ENCODE data around the gene GPNMB. TPM values are rescaled to one million over a fixed set of nuclear protein-coding genes. Genes with fewer than 3 reads are reported as not detected.

GPNMB gene
- total and polyA plus RNA-seq, 10 of the 15 experiments (the other 5 are each of a cell fraction or from before 2014, with no cell fraction given): 5.9 to 22.3 (median 10.0) TPM

DNA sequence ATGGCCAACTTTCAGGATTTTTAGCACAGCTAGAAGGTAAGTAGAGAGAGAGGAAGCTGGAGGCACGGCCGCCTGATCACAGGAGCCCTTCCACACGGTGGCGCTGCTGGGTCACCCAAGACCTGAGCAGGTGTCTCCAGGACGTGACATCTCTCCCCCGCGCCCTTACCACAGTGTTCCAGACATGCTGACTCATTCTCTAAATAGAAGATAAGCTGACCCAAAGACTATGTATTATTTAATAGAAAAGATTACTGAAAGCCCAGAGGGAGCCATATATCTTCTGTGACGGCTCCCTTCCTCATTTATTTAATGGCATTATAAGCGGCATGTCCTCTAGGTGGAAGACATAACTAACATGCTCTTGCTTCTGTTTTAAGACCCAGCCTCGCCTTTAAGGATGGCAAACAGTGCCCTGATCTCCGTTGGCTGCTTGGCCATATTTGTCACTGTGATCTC lies 26.6 kb downstream of the GPNMB start (continued):
- TF ChIP-seq, protein P1, sequence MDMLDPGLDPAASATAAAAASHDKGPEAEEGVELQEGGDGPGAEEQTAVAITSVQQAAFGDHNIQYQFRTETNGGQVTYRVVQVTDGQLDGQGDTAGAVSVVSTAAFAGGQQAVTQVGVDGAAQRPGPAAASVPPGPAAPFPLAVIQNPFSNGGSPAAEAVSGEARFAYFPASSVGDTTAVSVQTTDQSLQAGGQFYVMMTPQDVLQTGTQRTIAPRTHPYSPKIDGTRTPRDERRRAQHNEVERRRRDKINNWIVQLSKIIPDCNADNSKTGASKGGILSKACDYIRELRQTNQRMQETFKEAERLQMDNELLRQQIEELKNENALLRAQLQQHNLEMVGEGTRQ (IDR thresholded peaks at IDR 0.05; ENCODE audit: borderline replicate concordance, low read depth, low read length): no peak; the same call in 1 of the 2 replicates
- no peak for TF ChIP-seq PAX8 (IDR thresholded peaks at IDR 0.05)
- no peak; the same call in 1 of the 2 replicates for TF ChIP-seq JUND (IDR thresholded peaks at IDR 0.05; ENCODE audit: low read depth, low read length)
- no peak for TF ChIP-seq SIN3A (IDR thresholded peaks at IDR 0.05; ENCODE audit: low read depth, low read length)
- no peak for TF ChIP-seq HDGF (IDR thresholded peaks at IDR 0.05)
- TF ChIP-seq ATF7 (IDR thresholded peaks at IDR 0.05; ENCODE audit: low read depth): peak; percentile 52; the same call in 1 of the 2 replicates
- no peak for TF ChIP-seq RB1 (IDR thresholded peaks at IDR 0.05; ENCODE audit: borderline replicate concordance)
- TF ChIP-seq ESRRA (IDR thresholded peaks at IDR 0.05; ENCODE audit: low read length): no peak
- TF ChIP-seq ZNF622 (IDR thresholded peaks at IDR 0.05): no peak
- no peak for TF ChIP-seq LARP7 (IDR thresholded peaks at IDR 0.05)
- TF ChIP-seq SPI1 (IDR thresholded peaks at IDR 0.05; ENCODE audit: borderline replicate concordance, insufficient read depth, low read depth, low read length): peak; percentile 61
- peak; percentile 93 for TF ChIP-seq TCF3 (IDR thresholded peaks at IDR 0.05; ENCODE audit: borderline replicate concordance, insufficient read depth, low read depth, low read length)
- TF ChIP-seq KLF5 (IDR thresholded peaks at IDR 0.05; ENCODE audit: partially characterized antibody): no peak
- TF ChIP-seq, protein P2, sequence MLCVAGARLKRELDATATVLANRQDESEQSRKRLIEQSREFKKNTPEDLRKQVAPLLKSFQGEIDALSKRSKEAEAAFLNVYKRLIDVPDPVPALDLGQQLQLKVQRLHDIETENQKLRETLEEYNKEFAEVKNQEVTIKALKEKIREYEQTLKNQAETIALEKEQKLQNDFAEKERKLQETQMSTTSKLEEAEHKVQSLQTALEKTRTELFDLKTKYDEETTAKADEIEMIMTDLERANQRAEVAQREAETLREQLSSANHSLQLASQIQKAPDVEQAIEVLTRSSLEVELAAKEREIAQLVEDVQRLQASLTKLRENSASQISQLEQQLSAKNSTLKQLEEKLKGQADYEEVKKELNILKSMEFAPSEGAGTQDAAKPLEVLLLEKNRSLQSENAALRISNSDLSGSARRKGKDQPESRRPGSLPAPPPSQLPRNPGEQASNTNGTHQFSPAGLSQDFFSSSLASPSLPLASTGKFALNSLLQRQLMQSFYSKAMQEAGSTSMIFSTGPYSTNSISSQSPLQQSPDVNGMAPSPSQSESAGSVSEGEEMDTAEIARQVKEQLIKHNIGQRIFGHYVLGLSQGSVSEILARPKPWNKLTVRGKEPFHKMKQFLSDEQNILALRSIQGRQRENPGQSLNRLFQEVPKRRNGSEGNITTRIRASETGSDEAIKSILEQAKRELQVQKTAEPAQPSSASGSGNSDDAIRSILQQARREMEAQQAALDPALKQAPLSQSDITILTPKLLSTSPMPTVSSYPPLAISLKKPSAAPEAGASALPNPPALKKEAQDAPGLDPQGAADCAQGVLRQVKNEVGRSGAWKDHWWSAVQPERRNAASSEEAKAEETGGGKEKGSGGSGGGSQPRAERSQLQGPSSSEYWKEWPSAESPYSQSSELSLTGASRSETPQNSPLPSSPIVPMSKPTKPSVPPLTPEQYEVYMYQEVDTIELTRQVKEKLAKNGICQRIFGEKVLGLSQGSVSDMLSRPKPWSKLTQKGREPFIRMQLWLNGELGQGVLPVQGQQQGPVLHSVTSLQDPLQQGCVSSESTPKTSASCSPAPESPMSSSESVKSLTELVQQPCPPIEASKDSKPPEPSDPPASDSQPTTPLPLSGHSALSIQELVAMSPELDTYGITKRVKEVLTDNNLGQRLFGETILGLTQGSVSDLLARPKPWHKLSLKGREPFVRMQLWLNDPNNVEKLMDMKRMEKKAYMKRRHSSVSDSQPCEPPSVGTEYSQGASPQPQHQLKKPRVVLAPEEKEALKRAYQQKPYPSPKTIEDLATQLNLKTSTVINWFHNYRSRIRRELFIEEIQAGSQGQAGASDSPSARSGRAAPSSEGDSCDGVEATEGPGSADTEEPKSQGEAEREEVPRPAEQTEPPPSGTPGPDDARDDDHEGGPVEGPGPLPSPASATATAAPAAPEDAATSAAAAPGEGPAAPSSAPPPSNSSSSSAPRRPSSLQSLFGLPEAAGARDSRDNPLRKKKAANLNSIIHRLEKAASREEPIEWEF (IDR thresholded peaks at IDR 0.05; ENCODE audit: insufficient replicate concordance, low read depth, low read length): no peak
- TF ChIP-seq TARDBP (IDR thresholded peaks at IDR 0.05; ENCODE audit: borderline replicate concordance): peak; percentile 37; the same call in 1 of the 2 replicates
- TF ChIP-seq, protein P3, sequence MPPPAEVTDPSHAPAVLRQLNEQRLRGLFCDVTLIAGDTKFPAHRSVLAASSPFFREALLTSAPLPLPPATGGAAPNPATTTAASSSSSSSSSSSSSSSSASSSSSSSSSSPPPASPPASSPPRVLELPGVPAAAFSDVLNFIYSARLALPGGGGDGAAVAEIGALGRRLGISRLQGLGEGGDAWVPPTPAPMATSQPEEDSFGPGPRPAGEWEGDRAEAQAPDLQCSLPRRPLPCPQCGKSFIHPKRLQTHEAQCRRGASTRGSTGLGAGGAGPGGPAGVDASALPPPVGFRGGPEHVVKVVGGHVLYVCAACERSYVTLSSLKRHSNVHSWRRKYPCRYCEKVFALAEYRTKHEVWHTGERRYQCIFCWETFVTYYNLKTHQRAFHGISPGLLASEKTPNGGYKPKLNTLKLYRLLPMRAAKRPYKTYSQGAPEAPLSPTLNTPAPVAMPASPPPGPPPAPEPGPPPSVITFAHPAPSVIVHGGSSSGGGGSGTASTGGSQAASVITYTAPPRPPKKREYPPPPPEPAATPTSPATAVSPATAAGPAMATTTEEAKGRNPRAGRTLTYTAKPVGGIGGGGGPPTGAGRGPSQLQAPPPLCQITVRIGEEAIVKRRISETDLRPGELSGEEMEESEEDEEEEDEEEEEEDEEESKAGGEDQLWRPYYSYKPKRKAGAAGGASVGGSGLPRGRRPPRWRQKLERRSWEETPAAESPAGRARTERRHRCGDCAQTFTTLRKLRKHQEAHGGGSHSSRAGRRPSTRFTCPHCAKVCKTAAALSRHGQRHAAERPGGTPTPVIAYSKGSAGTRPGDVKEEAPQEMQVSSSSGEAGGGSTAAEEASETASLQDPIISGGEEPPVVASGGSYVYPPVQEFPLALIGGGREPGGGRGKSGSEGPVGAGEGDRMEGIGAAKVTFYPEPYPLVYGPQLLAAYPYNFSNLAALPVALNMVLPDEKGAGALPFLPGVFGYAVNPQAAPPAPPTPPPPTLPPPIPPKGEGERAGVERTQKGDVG (CRISPR knock-in tag; IDR thresholded peaks at IDR 0.05): no peak
- TF ChIP-seq, protein P4, sequence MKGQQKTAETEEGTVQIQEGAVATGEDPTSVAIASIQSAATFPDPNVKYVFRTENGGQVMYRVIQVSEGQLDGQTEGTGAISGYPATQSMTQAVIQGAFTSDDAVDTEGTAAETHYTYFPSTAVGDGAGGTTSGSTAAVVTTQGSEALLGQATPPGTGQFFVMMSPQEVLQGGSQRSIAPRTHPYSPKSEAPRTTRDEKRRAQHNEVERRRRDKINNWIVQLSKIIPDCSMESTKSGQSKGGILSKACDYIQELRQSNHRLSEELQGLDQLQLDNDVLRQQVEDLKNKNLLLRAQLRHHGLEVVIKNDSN (IDR thresholded peaks at IDR 0.05; ENCODE audit: borderline replicate concordance, extremely low read length, insufficient read depth, low read depth, low read length): no peak
- no peak for TF ChIP-seq EED (IDR thresholded peaks at IDR 0.05; ENCODE audit: low read depth)
- TF ChIP-seq, protein P5, sequence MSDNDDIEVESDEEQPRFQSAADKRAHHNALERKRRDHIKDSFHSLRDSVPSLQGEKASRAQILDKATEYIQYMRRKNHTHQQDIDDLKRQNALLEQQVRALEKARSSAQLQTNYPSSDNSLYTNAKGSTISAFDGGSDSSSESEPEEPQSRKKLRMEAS (IDR thresholded peaks at IDR 0.05; ENCODE audit: low read depth, low read length): peak; percentile 81
- no peak for TF ChIP-seq MTA3 (IDR thresholded peaks at IDR 0.05; ENCODE audit: borderline replicate concordance, low read length)

Measured in GM12878 (cell line).